ENCODE results near the gene SEC23B.
A peak's percentile ranks its signal among the peaks of the same experiment; 100 is the strongest.

The SEC23B gene

GRCh38 chr20:18533978-18534644 lies 26.4 kb downstream of the SEC23B start:
- Mint-ChIP-seq H3K36me3 (peaks cover 45% of the 10 kb centered on the region), H3K4me3 (no peak overlapping the region), H3K27ac (no peak overlapping the region), H3K4me1 (no peaks in the 10 kb centered on the region), H3K9me3 (no peaks in the 10 kb centered on the region), H3K27me3 (no peaks in the 10 kb centered on the region)
- no peak for DNase-seq (ENCODE audit: low spot score in 2 of 2)
- ATAC-seq (ENCODE audit: low read depth), result no peak

- Mint-ChIP-seq H3K27ac (no peak overlapping the region), H3K4me1 (no peaks in the 10 kb centered on the region), H3K36me3 (peaks cover 39% of the 10 kb centered on the region), H3K9me3 (no peaks in the 10 kb centered on the region), H3K4me3 (no peak overlapping the region), H3K27me3 (no peaks in the 10 kb centered on the region)
- no peak for ATAC-seq (ENCODE audit: low read depth)
- DNase-seq (ENCODE audit: low spot score in 2 of 2), result no peak
These were observed 29.9 kb downstream of the SEC23B start for GRCh38 chr20:18537651-18538050.

DNA sequence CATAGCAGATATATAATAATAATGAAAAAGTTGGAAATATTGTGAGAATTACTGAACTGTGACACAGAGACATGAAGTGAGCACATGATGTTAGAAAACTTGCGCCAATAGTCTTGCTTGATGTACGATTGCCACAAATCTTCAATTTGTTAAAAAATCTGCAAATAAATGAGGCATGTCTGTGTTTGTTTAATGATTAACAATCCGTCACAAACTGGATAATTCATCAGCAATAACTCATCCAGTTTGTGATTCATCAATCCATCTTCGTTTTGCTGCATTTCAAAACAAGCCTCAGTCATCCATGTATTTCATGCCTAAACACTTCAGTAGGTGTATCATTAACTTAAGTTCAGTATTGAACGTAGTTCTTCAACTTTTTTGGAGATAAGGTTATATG lies 34.0 kb downstream of the SEC23B start:
- no peak for ATAC-seq (ENCODE audit: low read depth)

DNA sequence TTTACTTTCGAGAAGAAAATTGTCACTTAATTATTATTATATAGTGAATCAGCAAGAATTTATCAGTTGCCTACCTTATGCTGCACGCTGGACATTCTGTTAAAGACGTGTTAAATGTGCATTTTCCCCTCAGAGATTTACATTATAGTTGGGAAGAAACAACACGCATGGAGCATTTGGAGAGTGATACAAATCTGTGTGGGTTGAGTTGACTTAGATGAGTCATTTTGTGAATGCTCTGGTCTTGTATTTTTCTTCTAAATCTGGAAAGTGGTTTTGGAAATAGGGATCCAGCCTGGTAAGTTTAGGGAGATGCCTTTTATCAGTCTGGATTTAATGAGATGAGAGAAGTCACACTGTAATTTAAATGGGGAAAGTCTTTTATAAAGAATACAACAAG lies 35.5 kb downstream of the SEC23B start:
- no peak for DNase-seq (ENCODE audit: low spot score in 2 of 2)
- Mint-ChIP-seq H3K27ac (peak overlapping the region; percentile 54), H3K4me1 (no peaks in the 10 kb centered on the region), H3K36me3 (peaks cover 46% of the 10 kb centered on the region), H3K9me3 (no peaks in the 10 kb centered on the region), H3K4me3 (no peak overlapping the region), H3K27me3 (no peaks in the 10 kb centered on the region)
- no peak for ATAC-seq (ENCODE audit: low read depth)

More for the DNA sequence above, 34.0 kb downstream of the SEC23B start:
- Mint-ChIP-seq H3K27ac (no peak overlapping the region), H3K9me3 (no peaks in the 10 kb centered on the region), H3K4me1 (no peaks in the 10 kb centered on the region), H3K27me3 (no peaks in the 10 kb centered on the region), H3K4me3 (no peak overlapping the region), H3K36me3 (peaks cover 44% of the 10 kb centered on the region)
- no peak for DNase-seq (ENCODE audit: low spot score in 2 of 2)

DNA sequence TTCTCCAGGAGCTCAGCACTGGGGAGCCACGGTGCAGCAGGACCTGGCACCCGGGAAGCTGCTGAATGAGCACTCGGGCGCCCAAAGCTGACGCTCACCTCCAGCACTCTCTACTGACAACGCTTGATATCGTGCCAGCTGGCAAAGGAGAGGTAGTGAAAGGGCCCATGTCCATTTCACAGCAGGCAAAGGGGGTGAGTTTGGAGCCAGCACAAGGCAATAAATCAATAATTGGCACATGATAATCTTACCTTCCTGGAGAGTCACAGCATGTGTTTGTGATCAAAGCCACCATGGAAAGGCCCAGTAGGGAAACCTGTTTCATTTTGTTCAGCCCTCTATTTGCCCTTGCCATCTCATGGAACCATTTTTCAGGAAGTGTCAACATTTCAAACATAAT lies 36.2 kb downstream of the SEC23B start:
- Mint-ChIP-seq H3K27ac (peak overlapping the region; percentile 54), H3K9me3 (no peaks in the 10 kb centered on the region), H3K27me3 (no peaks in the 10 kb centered on the region), H3K36me3 (peaks cover 48% of the 10 kb centered on the region), H3K4me1 (no peaks in the 10 kb centered on the region), H3K4me3 (no peak overlapping the region)
- no peak for DNase-seq (ENCODE audit: low spot score in 2 of 2)
- ATAC-seq (ENCODE audit: low read depth), result no peak

- H3K27ac Mint-ChIP-seq, result no peak overlapping the region
- H3K9me3 Mint-ChIP-seq, result no peaks in the 10 kb centered on the region
- DNase-seq (ENCODE audit: low spot score in 2 of 2) (no peak), ATAC-seq (ENCODE audit: low read depth) (no peak)
- peaks cover 45% of the 10 kb centered on the region for H3K36me3 Mint-ChIP-seq
- no peaks in the 10 kb centered on the region for H3K27me3 Mint-ChIP-seq
- no peak overlapping the region for H3K4me3 Mint-ChIP-seq
- H3K4me1 Mint-ChIP-seq, result no peaks in the 10 kb centered on the region
These were observed 37.8 kb downstream of the SEC23B start for GRCh38 chr20:18545566-18545965.

DNA sequence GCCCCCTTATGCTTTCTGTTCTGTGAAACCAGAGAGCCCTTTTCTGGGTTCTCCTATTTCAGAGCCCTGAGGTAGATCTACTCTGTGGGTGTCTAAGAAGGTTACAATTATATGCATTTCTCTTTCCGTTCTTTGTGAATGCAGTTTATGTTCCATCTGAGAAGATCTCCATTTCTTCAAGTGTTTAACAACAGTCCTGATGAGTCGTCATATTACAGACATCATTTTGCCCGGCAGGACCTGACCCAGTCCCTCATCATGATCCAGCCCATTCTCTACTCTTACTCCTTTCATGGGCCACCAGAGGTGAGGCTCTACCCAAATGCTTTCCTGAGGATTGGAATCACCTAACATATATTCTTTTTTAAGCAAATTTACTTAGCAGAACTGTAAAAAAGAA lies 40.7 kb downstream of the SEC23B start:
- no peaks in the 10 kb centered on the region for H3K9me3 Mint-ChIP-seq
- no peak overlapping the region for H3K4me3 Mint-ChIP-seq
- peaks cover 38% of the 10 kb centered on the region for H3K36me3 Mint-ChIP-seq
- H3K4me1 Mint-ChIP-seq, result no peaks in the 10 kb centered on the region
- H3K27me3 Mint-ChIP-seq, result no peaks in the 10 kb centered on the region
- H3K27ac Mint-ChIP-seq, result peak overlapping the region; percentile 43
- DNase-seq (ENCODE audit: low spot score in 2 of 2) (no peak), ATAC-seq (ENCODE audit: low read depth) (no peak)

DNA sequence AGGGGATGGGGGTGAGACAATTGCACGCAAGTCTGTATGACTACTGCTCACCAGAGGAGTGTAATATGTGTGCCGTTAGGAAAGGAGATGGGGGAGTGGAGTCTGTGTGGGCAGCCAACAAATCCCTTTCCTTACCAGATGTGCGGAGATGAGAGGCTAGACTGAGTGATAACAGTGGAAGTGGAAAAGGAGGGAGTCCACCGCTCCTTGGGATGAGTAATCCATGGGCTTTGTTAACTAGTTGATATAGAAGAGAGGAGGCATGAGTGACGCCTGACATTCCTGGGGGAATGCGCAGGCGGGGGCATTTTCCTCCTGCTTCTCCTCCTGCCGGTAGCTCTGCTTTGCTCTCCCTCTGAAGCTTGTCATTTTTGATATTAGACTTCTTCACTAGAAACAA lies 46.0 kb downstream of the SEC23B start:
- H3K27me3 Mint-ChIP-seq, result no peaks in the 10 kb centered on the region
- no peaks in the 10 kb centered on the region for H3K9me3 Mint-ChIP-seq
- peaks cover 39% of the 10 kb centered on the region for H3K36me3 Mint-ChIP-seq
- no peak overlapping the region for H3K4me3 Mint-ChIP-seq
- no peaks in the 10 kb centered on the region for H3K4me1 Mint-ChIP-seq
- H3K27ac Mint-ChIP-seq, result no peak overlapping the region
- no peak for ATAC-seq (ENCODE audit: low read depth)
- DNase-seq (ENCODE audit: low spot score in 2 of 2), result no peak

- ATAC-seq (ENCODE audit: low read depth), result peak; percentile 98
- H3K9me3 Mint-ChIP-seq, result peaks cover 3% of the 10 kb centered on the region
- peak within 1 kb of the TSS; percentile 99 for H3K4me3 Mint-ChIP-seq
- peaks cover 17% of the 10 kb centered on the region for H3K36me3 Mint-ChIP-seq
- H3K4me1 Mint-ChIP-seq, result peaks cover 17% of the 10 kb centered on the region
- no peaks in the 10 kb centered on the region for H3K27me3 Mint-ChIP-seq
- peak; percentile 91 for DNase-seq (ENCODE audit: low spot score in 2 of 2)
- peak within 1 kb of the TSS; percentile 99 for H3K27ac Mint-ChIP-seq
These were observed 59.4 kb downstream of the SEC23B start, which contains the start of gene SMIM26 for GRCh38 chr20:18566892-18567738. TSS of gene SMIM26 (plus strand) at chr20:18567432. CDS start at chr20:18567479, 47 bp downstream.

- Mint-ChIP-seq H3K36me3 (peaks cover 17% of the 10 kb centered on the region), H3K4me3 (peak overlapping the region; percentile 99), H3K27me3 (no peaks in the 10 kb centered on the region), H3K4me1 (peaks cover 17% of the 10 kb centered on the region), H3K9me3 (peaks cover 5% of the 10 kb centered on the region), H3K27ac (peak overlapping the region; percentile 99)
- ATAC-seq (ENCODE audit: low read depth), result no peak
- DNase-seq (ENCODE audit: low spot score in 2 of 2), result no peak
These were observed 60.0 kb downstream of the SEC23B start for GRCh38 chr20:18567739-18568091.

DNA sequence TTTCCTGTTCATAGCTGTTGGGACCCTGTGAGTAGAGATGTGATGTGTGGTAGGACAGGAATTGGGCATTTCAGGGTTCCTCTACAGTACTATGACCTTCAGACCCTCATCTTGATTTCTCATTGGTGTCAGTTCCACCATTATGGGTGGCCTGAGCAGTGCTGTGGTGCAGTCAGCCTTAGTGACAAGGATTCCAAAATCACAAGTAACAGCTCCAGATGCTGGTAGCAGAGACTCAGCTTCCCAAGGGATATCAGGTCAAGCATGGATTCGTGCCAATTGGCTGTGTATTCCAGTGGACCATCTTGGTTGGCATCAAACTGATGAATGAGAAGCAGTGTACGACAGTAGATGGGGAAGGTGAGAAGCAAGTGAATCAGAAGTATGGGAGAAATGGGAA lies 63.3 kb downstream of the SEC23B start:
- H3K9me3 Mint-ChIP-seq, result peaks cover 5% of the 10 kb centered on the region
- no peaks in the 10 kb centered on the region for H3K27me3 Mint-ChIP-seq
- no peak for ATAC-seq (ENCODE audit: low read depth)
- H3K27ac Mint-ChIP-seq, result peak overlapping the region; percentile 49
- peaks cover 17% of the 10 kb centered on the region for H3K4me1 Mint-ChIP-seq
- H3K4me3 Mint-ChIP-seq, result no peak overlapping the region
- DNase-seq (ENCODE audit: low spot score in 2 of 2), result no peak
- peaks cover 19% of the 10 kb centered on the region for H3K36me3 Mint-ChIP-seq

- Mint-ChIP-seq H3K4me3 (no peak overlapping the region), H3K27ac (no peak overlapping the region), H3K36me3 (peaks cover 19% of the 10 kb centered on the region), H3K9me3 (peaks cover 5% of the 10 kb centered on the region), H3K4me1 (peaks cover 16% of the 10 kb centered on the region), H3K27me3 (no peaks in the 10 kb centered on the region)
- DNase-seq (ENCODE audit: low spot score in 2 of 2) (no peak), ATAC-seq (ENCODE audit: low read depth) (no peak)
These were observed 63.8 kb downstream of the SEC23B start for GRCh38 chr20:18571578-18571977.

DNA sequence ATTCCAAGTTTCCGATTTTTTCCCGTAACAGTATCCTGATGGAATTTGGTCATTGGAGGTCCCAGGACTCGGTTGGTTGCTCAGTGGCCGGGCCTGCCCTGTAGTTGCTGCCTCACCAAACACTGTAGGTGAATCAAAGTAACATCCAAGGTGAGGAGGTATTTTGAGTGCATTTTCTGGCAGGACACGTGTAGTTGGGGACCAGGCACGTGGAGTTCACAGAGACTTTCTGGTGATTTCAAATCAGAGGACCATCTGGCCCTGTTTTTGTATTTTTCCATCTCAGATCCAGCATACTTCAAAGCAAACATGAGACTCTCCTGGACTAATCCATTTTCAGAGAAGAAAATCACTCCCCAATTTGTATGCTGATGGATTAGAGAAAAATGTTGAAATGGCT lies 70.2 kb downstream of the SEC23B start:
- DNase-seq (ENCODE audit: low spot score in 2 of 2) (no peak), ATAC-seq (ENCODE audit: low read depth) (no peak)
- H3K9me3 Mint-ChIP-seq, result no peaks in the 10 kb centered on the region
- H3K36me3 Mint-ChIP-seq, result peaks cover 2% of the 10 kb centered on the region
- peaks cover 5% of the 10 kb centered on the region for H3K27me3 Mint-ChIP-seq
- no peaks in the 10 kb centered on the region for H3K4me1 Mint-ChIP-seq
- no peak overlapping the region for H3K27ac Mint-ChIP-seq
- H3K4me3 Mint-ChIP-seq, result no peak overlapping the region

DNA sequence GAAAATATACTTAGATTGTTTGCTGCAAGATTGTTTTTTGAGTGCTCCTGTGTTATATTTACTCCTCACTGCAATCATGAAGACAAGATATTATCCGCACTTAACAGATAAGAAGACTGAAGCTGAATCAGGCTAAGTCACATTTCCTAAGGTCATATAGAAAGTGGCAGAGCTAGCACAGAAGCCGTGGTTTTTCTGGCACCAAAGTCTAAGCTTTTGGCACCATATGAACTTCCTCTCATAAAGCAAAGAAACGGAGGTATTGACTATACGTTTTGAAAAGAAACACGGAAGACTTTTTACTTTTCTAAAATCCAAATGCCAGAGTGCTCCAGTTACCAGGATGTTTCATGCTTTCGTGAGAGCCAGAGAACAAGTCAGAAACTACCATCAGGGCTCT lies 70.8 kb downstream of the SEC23B start:
- Mint-ChIP-seq H3K4me1 (no peaks in the 10 kb centered on the region), H3K9me3 (no peaks in the 10 kb centered on the region), H3K27ac (no peak overlapping the region), H3K27me3 (peaks cover 5% of the 10 kb centered on the region), H3K4me3 (no peak overlapping the region), H3K36me3 (no peaks in the 10 kb centered on the region)
- DNase-seq (ENCODE audit: low spot score in 2 of 2), result no peak
- no peak for ATAC-seq (ENCODE audit: low read depth)
